GM23248 (cell line): ENCODE results near the gene EHBP1. TPM values are rescaled to one million over a fixed set of nuclear protein-coding genes. Genes with fewer than 3 reads are reported as not detected.
A peak's percentile ranks its signal among the peaks of the same experiment; 100 is the strongest.

Experiments
- DNase-seq: peaks from one replicate; pipeline ENCODE4 v3.0.0-alpha.2; 2015
- H2AFZ ChIP-seq: fragments of 200-600 bp; sonication (generic); 2 replicates; pipeline ENCODE4 v1.6.1; 2016; ENCODE audit warnings: antibody characterized with exemption
- H3F3A ChIP-seq: fragments of 200-600 bp; sonication (generic); 2 replicates; pipeline ENCODE4 v1.6.1; 2016; ENCODE audit warnings: mild to moderate bottlenecking, antibody characterized with exemption, mixed run types; ENCODE audit not compliant: insufficient read depth
- H3K27ac ChIP-seq: fragments of 200-600 bp; sonication (generic); 2 replicates; pipeline ENCODE4 v1.5.1; 2016; ENCODE audit warnings: mild to moderate bottlenecking
- H3K27me3 ChIP-seq: fragments of 200-600 bp; sonication (generic); replicated peaks from 2 replicates; pipeline ENCODE4 v1.6.1; 2016; ENCODE audit warnings: mild to moderate bottlenecking; ENCODE audit not compliant: insufficient read depth
- H3K36me3 ChIP-seq: fragments of 200-600 bp; sonication (generic); 2 replicates; pipeline ENCODE4 v1.6.1; 2016; ENCODE audit warnings: low read depth, mild to moderate bottlenecking
- H3K4me1 ChIP-seq: fragments of 200-600 bp; sonication (generic); 2 replicates; pipeline ENCODE4 v1.6.1; 2016; ENCODE audit warnings: mild to moderate bottlenecking; ENCODE audit not compliant: insufficient read depth
- H3K4me2 ChIP-seq: fragments of 200-600 bp; sonication (generic); one replicate; pipeline ENCODE4 v1.6.1; 2016; ENCODE audit warnings: mild to moderate bottlenecking; ENCODE audit not compliant: unreplicated experiment
- H3K4me3 ChIP-seq: fragments of 200-600 bp; sonication (generic); 2 replicates; pipeline ENCODE4 v1.5.1; 2016; ENCODE audit warnings: mild to moderate bottlenecking
- H3K79me2 ChIP-seq: fragments of 200-600 bp; sonication (generic); 2 replicates; pipeline ENCODE4 v1.6.1; 2016; ENCODE audit warnings: mild to moderate bottlenecking; ENCODE audit not compliant: insufficient read depth
- H3K9ac ChIP-seq: fragments of 200-600 bp; sonication (generic); 2 replicates; pipeline ENCODE4 v1.6.1; 2016; ENCODE audit warnings: mild to moderate bottlenecking
- H3K9me2 ChIP-seq: fragments of 200-600 bp; sonication (generic); 2 replicates; pipeline ENCODE4 v1.6.1; 2016; ENCODE audit warnings: mixed run types, mild to moderate bottlenecking, moderate library complexity; ENCODE audit not compliant: insufficient read depth
- H3K9me3 ChIP-seq: fragments of 200-600 bp; sonication (generic); one replicate; pipeline ENCODE4 v1.6.1; 2017; ENCODE audit warnings: low read depth
- H4K20me1 ChIP-seq: fragments of 200-600 bp; sonication (generic); 2 replicates; pipeline ENCODE4 v1.6.0; 2016; ENCODE audit not compliant: insufficient read depth
- EZH2 ChIP-seq: fragments of 200-600 bp; sonication (generic); IDR thresholded peaks from 2 replicates; pipeline ENCODE4 v1.6.1; 2018; ENCODE audit warnings: antibody characterized with exemption, mild to moderate bottlenecking; ENCODE audit not compliant: insufficient read depth, poor library complexity, severe bottlenecking
- EZH2phosphoT487 ChIP-seq: fragments of 200-600 bp; sonication (generic); IDR thresholded peaks from 2 replicates; pipeline ENCODE4 v1.6.1; 2018; ENCODE audit warnings: antibody characterized with exemption, moderate library complexity, mild to moderate bottlenecking, low read depth; ENCODE audit not compliant: insufficient read depth
- WGBS, 2 experiments: methylation state at CpG; one replicate each; pipeline ENCODE4 v1.1.6; 2015 to 2017; ENCODE audit warnings: low lambda C conversion rate in 2 of 2, low coverage in 1 of 2; ENCODE audit errors: missing lambda C conversion rate in 2 of 2; 5-methylcytosine and 5-hydroxymethylcytosine counted together
- in situ Hi-C: fragments of 300-500 bp; cut with MboI; formaldehyde crosslinking; loops from 2 replicates; pipeline ENCODE4 v1.15.0; 2020
- polyA plus RNA-seq: library from polyadenylated mRNA; unstranded; fragments of >200 nt; fragmentation: Nextera tagmentation; extraction: Ambion mirVana; gene quantifications from 2 replicates; pipeline ENCODE4 v1.2.1, GENCODE V29; 2016
- total RNA-seq: library from RNA; depleted of rRNA; stranded (reverse); fragments of >200 nt; shearing (Covaris generic); gene quantifications from 2 replicates; pipeline ENCODE4 v1.2.3, GENCODE V29; 2014

The EHBP1 gene
- total and polyA plus RNA-seq, 2 experiments from 2014 or later, result 41.3 to 56.8 TPM

GRCh38 chr2:62740221-62740620 is 34.7 kb downstream of the EHBP1 start:
- H3K4me2 ChIP-seq, result peak overlapping the region; percentile 44
- H3K27me3 ChIP-seq, result no peaks in the 10 kb centered on the region
- in situ Hi-C loops, result no loop called here
- H3K36me3 ChIP-seq, result no peaks in the 10 kb centered on the region
- TF ChIP-seq EZH2, result no peak
- H4K20me1 ChIP-seq, result peaks cover 13% of the 10 kb centered on the region
- H3K4me3 ChIP-seq, result no peak overlapping the region
- no peaks in the 10 kb centered on the region for H3K9me2 ChIP-seq
- peaks cover 100% of the 10 kb centered on the region for H3K79me2 ChIP-seq
- H3K9ac ChIP-seq, result no peak overlapping the region
- DNase-seq, result peak; percentile 45
- H3K27ac ChIP-seq, result peak overlapping the region; percentile 19; the same call in 1 of the 2 replicates
- H3F3A ChIP-seq, result peaks cover 31% of the 10 kb centered on the region
- peaks cover 57% of the 10 kb centered on the region for H3K4me1 ChIP-seq
- WGBS, 2 experiments, result 46 to 54% methylated on average over 1 of the region's 1 CpG
- no peak overlapping the region for H2AFZ ChIP-seq
- no peaks in the 10 kb centered on the region for H3K9me3 ChIP-seq

- in situ Hi-C loops, result no loop called here
- no peak for TF ChIP-seq EZH2phosphoT487
- TF ChIP-seq EZH2, result no peak
- Histone ChIP-seq H3K4me3 (no peak overlapping the region), H3K9me3 (no peaks in the 10 kb centered on the region), H3K27me3 (no peaks in the 10 kb centered on the region), H3K9ac (no peak overlapping the region), H3K36me3 (no peaks in the 10 kb centered on the region), H3K9me2 (no peaks in the 10 kb centered on the region), H2AFZ (no peak overlapping the region), H3K27ac (no peak overlapping the region), H4K20me1 (peaks cover 13% of the 10 kb centered on the region), H3K4me1 (peaks cover 57% of the 10 kb centered on the region), H3K79me2 (peaks cover 100% of the 10 kb centered on the region), H3F3A (peaks cover 31% of the 10 kb centered on the region), H3K4me2 (no peak overlapping the region)
- 91 to 94% methylated on average over 3 of the region's 3 CpGs for WGBS, 2 experiments
- no peak for DNase-seq
Measured at GRCh38 chr2:62741127-62741526, 35.6 kb downstream of the EHBP1 start.

- H3K79me2 ChIP-seq, result peaks cover 100% of the 10 kb centered on the region
- in situ Hi-C loops, result no loop called here
- H3K4me1 ChIP-seq, result peaks cover 57% of the 10 kb centered on the region
- no peak overlapping the region for H3K9ac ChIP-seq
- peak overlapping the region; percentile 38 for H3K4me2 ChIP-seq
- H3K9me2 ChIP-seq, result no peaks in the 10 kb centered on the region
- H3K27ac ChIP-seq, result peak overlapping the region; percentile 10; the same call in 1 of the 2 replicates
- no peaks in the 10 kb centered on the region for H3K9me3 ChIP-seq
- H2AFZ ChIP-seq, result no peak overlapping the region
- no peaks in the 10 kb centered on the region for H3K36me3 ChIP-seq
- 0 out of 2 replicates have a peak overlapping the region, but pooled peaks have one; percentile 1 for H3K4me3 ChIP-seq
- DNase-seq, result peak; percentile 30
- H4K20me1 ChIP-seq, result peaks cover 13% of the 10 kb centered on the region
- WGBS, 2 experiments, result 40 to 56% methylated on average over 1 of the region's 1 CpG
- peaks cover 31% of the 10 kb centered on the region for H3F3A ChIP-seq
- H3K27me3 ChIP-seq, result no peaks in the 10 kb centered on the region
- no peak for TF ChIP-seq EZH2
- TF ChIP-seq EZH2phosphoT487, result no peak
Measured at GRCh38 chr2:62741954-62742722, 36.6 kb downstream of the EHBP1 start.

- Histone ChIP-seq H3K79me2 (peaks cover 100% of the 10 kb centered on the region), H4K20me1 (peaks cover 13% of the 10 kb centered on the region), H3K4me3 (no peak overlapping the region), H3K9ac (no peak overlapping the region), H3K9me2 (no peaks in the 10 kb centered on the region), H3F3A (peaks cover 28% of the 10 kb centered on the region), H3K27me3 (no peaks in the 10 kb centered on the region), H3K36me3 (peaks cover 9% of the 10 kb centered on the region), H2AFZ (no peak overlapping the region), H3K27ac (no peak overlapping the region), H3K9me3 (no peaks in the 10 kb centered on the region), H3K4me1 (peaks cover 55% of the 10 kb centered on the region), H3K4me2 (no peak overlapping the region)
- DNase-seq, result no peak
- TF ChIP-seq EZH2phosphoT487, result no peak
- TF ChIP-seq EZH2, result no peak
- in situ Hi-C loops, result no loop called here
- WGBS, 2 experiments, result 97 to 100% methylated on average over 2 of the region's 2 CpGs
Measured at GRCh38 chr2:62743506-62743905, 38.0 kb downstream of the EHBP1 start.
